ENCODE results near the gene PTK6.
"Not testable (repeated sequence)": the region's sequence is repeated elsewhere in the genome, so short reads cannot be mapped to it uniquely, and the experiment has no call there.

The PTK6 gene

GRCh38 chr20:63563225-63563935, 26.2 kb upstream of the PTK6 start:
- intact Hi-C loops (cut with DNase I; ENCODE audit: low total_unique reads): no loop called here

GRCh38 chr20:63562461-63563224, 25.5 kb upstream of the PTK6 start:
- Histone ChIP-seq H3K27me3 (no peaks in the 10 kb centered on the region), H3K9me3 (no peaks in the 10 kb centered on the region), H3K27ac (no peak overlapping the region), H3K4me3 (no peak overlapping the region), H3K4me1 (no peaks in the 10 kb centered on the region), H3K36me3 (peaks cover 10 to 89% (median 74%) of the 10 kb centered on the region in 3 donors)
- TF ChIP-seq, protein P1, sequence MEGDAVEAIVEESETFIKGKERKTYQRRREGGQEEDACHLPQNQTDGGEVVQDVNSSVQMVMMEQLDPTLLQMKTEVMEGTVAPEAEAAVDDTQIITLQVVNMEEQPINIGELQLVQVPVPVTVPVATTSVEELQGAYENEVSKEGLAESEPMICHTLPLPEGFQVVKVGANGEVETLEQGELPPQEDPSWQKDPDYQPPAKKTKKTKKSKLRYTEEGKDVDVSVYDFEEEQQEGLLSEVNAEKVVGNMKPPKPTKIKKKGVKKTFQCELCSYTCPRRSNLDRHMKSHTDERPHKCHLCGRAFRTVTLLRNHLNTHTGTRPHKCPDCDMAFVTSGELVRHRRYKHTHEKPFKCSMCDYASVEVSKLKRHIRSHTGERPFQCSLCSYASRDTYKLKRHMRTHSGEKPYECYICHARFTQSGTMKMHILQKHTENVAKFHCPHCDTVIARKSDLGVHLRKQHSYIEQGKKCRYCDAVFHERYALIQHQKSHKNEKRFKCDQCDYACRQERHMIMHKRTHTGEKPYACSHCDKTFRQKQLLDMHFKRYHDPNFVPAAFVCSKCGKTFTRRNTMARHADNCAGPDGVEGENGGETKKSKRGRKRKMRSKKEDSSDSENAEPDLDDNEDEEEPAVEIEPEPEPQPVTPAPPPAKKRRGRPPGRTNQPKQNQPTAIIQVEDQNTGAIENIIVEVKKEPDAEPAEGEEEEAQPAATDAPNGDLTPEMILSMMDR (IDR thresholded peaks at IDR 0.05): no peak
- no peak for DNase-seq
- intact Hi-C loops (cut with DNase I; ENCODE audit: low total_unique reads): no loop called here

More at GRCh38 chr20:63563225-63563935, 26.2 kb upstream of the PTK6 start:
- H3K4me3 ChIP-seq: no peak overlapping the region
- H3K4me1 ChIP-seq: no peaks in the 10 kb centered on the region
- DNase-seq: no peak
- no peaks in the 10 kb centered on the region for H3K27me3 ChIP-seq
- no peaks in the 10 kb centered on the region for H3K9me3 ChIP-seq
- H3K36me3 ChIP-seq: peaks cover 10 to 86% (median 70%) of the 10 kb centered on the region in 3 donors
- no peak overlapping the region for H3K27ac ChIP-seq
- TF ChIP-seq, protein P1 (IDR thresholded peaks at IDR 0.05): no peak

DNA sequence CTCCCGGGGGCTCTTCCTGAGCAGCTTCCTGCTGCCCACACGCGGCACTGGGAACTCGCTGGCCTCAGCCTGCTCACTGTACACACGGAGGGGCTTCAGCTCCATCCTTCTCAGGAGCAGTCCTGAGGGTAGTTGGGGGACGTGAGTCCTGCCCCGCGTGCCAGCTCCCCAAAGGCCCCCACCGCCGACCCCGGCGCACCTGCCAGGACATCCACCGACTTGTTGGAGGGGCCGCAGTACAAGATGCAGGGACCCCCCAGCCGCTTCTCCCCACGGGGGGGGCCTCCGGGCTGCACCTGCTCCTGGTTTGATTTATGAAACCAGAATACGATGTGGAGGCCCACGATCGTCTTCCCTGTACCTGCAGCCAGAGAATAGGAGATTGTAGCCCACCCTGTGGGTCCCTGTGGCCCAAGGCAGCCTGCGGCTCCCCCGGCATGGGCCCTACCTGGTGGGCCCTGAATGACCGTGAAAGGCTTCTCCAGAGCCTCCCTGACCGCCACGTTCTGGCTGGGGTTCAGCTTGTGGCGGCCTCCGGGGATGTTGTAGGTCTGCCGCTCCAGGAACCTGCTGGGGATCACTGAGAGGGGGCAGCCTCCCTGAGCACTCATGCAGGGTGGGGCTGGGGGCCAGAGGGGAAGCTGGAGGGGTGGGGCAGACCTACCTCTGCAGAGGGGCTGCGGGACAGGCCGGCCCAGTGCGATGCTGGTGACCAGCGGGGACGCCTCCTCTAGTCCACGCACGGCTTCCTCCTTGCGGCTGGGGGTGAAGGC, 24.6 kb upstream of the PTK6 start:
- DNase-seq: no peak
- Histone ChIP-seq H3K9me3 (no peaks in the 10 kb centered on the region), H3K27ac (no peak overlapping the region), H3K4me1 (no peaks in the 10 kb centered on the region), H3K27me3 (no peaks in the 10 kb centered on the region), H3K36me3 (peaks cover 10 to 81% (median 74%) of the 10 kb centered on the region in 3 donors), H3K4me3 (no peak overlapping the region)
- TF ChIP-seq, protein P1 (IDR thresholded peaks at IDR 0.05): no peak
- intact Hi-C loops (cut with DNase I; ENCODE audit: low total_unique reads): no loop called here

DNA sequence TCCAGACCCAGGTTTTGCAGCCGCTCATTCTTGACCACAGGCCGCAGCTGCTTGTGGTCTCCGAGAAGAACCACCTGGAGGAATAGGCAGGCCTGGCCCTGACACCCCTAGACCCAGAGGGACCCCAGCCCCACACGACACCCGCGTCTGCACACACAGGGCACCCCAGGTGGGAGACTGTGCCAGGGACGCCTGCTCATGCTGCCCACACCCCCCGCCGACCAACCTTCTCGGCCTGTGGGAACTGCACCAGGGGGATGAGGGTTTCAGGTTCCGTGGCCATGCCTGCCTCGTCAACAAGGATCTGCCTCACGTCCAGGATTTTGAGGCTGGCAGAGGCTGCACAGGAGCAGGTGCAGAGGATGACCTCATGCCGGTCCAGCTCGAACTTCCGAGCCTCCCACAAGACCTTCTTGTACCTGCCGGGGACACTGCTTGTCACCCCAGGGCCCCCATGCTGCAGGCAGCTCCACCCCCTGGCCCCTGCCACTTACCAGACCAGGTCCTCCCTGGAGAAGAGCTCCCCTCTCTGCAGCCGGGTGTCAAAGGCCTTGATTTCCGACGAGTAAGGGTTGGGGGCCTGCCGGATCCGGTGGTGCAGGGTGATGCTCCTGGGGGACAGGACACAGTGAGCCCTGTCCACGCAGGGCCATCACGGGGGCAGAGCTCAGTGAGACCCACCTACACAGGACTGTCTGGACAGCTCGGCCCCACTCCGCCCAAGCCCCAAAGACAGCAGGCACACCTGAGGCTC, 23.9 kb upstream of the PTK6 start:
- Histone ChIP-seq H3K27me3 (no peaks in the 10 kb centered on the region), H3K36me3 (peaks cover 10 to 77% (median 74%) of the 10 kb centered on the region in 3 donors), H3K4me3 (no peak overlapping the region), H3K27ac (no peak overlapping the region), H3K9me3 (no peaks in the 10 kb centered on the region), H3K4me1 (no peaks in the 10 kb centered on the region)
- TF ChIP-seq, protein P1 (IDR thresholded peaks at IDR 0.05): no peak
- intact Hi-C loops (cut with DNase I; ENCODE audit: low total_unique reads): no loop called here
- no peak for DNase-seq

GRCh38 chr20:63560333-63560805, 23.2 kb upstream of the PTK6 start:
- Histone ChIP-seq H3K9me3 (no peaks in the 10 kb centered on the region), H3K36me3 (peaks cover 10 to 70% (median 68%) of the 10 kb centered on the region in 3 donors), H3K27ac (no peak overlapping the region), H3K4me3 (no peak overlapping the region), H3K4me1 (no peaks in the 10 kb centered on the region), H3K27me3 (peaks cover 0 to under 1% of the 10 kb centered on the region in 2 donors)
- intact Hi-C loops (cut with DNase I; ENCODE audit: low total_unique reads): no loop called here
- no peak for DNase-seq
- TF ChIP-seq, protein P1 (IDR thresholded peaks at IDR 0.05): no peak

DNA sequence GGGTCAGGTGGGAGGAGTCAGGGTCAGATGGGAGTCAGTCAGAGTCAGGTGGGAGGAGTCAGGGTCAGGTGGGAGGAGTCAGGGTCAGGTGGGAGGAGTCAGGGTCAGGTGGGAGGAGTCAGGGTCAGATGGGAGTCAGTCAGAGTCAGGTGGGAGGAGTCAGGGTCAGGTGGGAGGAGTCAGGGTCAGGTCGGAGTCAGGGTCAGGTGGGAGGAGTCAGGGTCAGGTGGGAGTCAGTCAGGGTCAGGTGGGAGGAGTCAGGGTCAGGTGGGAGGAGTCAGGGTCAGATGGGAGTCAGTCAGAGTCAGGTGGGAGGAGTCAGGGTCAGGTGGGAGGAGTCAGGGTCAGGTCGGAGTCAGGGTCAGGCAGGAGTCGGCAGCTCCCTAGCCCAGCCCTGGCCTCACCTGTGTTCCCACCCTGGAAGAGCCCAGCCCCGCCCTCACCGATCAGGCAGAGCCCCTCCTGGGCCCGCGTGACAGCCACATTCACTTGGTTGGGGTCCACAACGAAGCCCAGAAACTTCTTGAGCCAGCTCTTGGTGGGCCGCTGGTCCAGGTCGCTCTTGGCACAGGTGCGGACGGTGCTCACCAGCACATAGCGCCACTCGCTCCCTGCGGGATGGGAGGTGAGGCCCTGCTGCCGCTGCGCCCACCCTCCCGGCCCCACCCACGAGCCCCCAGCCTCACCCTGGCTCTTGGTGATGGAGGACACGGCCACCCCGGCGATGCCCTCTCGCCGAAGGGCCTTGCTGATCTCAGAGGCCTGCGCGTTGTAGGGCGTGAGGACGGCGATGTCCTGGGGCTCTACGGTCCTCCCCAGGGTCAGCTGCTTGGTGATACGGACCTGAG, 22.5 kb upstream of the PTK6 start:
- H3K4me3 ChIP-seq; H3K9me3 ChIP-seq; H3K27ac ChIP-seq; intact Hi-C loops (cut with DNase I; ENCODE audit: low total_unique reads); DNase-seq; H3K4me1 ChIP-seq; H3K27me3 ChIP-seq: not testable (repeated sequence)
- peaks cover 10 to 63% (median 62%) of the 10 kb centered on the region in 3 donors for H3K36me3 ChIP-seq

Data from tibial artery (tissue), 4 donors.